ENCODE data around the gene PI16.

The PI16 gene

DNA sequence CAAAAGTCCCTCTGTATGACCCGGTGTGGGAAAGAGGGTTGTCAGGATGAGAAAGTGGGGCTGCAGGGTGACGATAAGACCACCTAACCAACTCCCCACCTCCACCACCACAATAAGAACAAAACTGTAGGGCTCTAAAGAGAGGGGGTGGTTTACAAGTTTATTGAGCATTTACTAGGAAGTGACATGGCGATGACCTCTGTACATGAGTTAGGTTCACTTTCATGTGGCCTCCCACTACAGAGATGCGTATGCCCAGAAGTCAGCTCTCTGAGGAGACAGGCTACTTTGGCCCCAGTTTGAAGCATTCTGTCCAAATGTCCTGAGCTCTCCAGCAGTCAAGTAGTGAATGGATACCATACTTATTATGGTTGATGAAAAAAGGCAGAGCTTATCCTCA is 28.7 kb upstream of the PI16 start:
- no peak overlapping the region for H3K4me3 ChIP-seq (ENCODE audit: low read depth, low read length)
- DNase-seq (ENCODE audit: low read depth), result no peak
- TF ChIP-seq POLR2A (IDR thresholded peaks at IDR 0.05; ENCODE audit: extremely low read depth, insufficient read length) (no peak), MYC (IDR thresholded peaks at IDR 0.05; ENCODE audit: low read depth, low read length) (no peak)
- TF ChIP-seq, protein P1, sequence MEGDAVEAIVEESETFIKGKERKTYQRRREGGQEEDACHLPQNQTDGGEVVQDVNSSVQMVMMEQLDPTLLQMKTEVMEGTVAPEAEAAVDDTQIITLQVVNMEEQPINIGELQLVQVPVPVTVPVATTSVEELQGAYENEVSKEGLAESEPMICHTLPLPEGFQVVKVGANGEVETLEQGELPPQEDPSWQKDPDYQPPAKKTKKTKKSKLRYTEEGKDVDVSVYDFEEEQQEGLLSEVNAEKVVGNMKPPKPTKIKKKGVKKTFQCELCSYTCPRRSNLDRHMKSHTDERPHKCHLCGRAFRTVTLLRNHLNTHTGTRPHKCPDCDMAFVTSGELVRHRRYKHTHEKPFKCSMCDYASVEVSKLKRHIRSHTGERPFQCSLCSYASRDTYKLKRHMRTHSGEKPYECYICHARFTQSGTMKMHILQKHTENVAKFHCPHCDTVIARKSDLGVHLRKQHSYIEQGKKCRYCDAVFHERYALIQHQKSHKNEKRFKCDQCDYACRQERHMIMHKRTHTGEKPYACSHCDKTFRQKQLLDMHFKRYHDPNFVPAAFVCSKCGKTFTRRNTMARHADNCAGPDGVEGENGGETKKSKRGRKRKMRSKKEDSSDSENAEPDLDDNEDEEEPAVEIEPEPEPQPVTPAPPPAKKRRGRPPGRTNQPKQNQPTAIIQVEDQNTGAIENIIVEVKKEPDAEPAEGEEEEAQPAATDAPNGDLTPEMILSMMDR (IDR thresholded peaks at IDR 0.05; ENCODE audit: low read depth, low read length), result no peak
- TF ChIP-seq, protein P2, sequence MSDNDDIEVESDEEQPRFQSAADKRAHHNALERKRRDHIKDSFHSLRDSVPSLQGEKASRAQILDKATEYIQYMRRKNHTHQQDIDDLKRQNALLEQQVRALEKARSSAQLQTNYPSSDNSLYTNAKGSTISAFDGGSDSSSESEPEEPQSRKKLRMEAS (IDR thresholded peaks at IDR 0.05; ENCODE audit: low read depth, low read length), result no peak

DNA sequence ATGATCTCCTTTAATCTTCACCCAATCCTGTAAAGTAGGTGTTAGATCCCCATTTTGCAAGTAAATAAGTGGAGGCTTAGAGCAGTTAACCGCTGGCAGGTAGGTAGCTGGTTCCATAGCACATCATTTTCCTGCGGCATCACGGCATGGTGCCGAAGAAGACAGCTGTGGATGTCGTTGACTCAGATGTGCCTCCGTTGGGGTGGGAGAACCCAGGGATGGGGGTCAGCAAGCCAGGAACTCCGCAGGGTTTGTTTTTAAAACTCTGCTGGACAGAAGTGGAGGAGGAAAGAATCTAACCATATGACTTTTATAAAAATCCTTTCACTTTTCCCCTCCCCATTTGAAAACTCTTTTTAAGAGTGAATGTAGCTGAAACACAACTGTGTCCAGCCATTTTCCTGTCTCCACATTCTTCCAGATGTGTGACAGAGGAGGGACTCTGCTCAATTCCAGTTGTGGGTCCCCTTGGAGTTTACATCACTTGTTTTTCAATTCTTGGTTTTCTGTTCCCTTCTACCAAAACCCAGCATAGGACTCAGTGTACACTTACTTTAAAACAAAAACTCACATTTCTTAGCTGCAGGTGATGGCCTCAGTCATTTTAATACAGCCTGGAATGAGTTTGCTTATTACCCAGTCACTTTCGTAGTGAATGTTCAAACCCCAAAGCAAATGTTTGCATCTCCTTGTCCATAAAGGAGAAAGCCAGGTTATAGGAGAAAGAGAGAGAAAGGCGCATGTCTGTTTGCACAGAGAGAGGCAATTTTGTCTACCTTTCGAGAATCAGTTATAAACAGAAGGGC is 27.6 kb upstream of the PI16 start:
- H3K4me3 ChIP-seq (ENCODE audit: low read depth, low read length), result no peak overlapping the region
- no peak for DNase-seq (ENCODE audit: low read depth)
- TF ChIP-seq POLR2A (IDR thresholded peaks at IDR 0.05; ENCODE audit: extremely low read depth, insufficient read length) (no peak), MYC (IDR thresholded peaks at IDR 0.05; ENCODE audit: low read depth, low read length) (no peak)
- TF ChIP-seq, protein P1 (IDR thresholded peaks at IDR 0.05; ENCODE audit: low read depth, low read length), result no peak
- TF ChIP-seq, protein P2 (IDR thresholded peaks at IDR 0.05; ENCODE audit: low read depth, low read length), result no peak

DNA sequence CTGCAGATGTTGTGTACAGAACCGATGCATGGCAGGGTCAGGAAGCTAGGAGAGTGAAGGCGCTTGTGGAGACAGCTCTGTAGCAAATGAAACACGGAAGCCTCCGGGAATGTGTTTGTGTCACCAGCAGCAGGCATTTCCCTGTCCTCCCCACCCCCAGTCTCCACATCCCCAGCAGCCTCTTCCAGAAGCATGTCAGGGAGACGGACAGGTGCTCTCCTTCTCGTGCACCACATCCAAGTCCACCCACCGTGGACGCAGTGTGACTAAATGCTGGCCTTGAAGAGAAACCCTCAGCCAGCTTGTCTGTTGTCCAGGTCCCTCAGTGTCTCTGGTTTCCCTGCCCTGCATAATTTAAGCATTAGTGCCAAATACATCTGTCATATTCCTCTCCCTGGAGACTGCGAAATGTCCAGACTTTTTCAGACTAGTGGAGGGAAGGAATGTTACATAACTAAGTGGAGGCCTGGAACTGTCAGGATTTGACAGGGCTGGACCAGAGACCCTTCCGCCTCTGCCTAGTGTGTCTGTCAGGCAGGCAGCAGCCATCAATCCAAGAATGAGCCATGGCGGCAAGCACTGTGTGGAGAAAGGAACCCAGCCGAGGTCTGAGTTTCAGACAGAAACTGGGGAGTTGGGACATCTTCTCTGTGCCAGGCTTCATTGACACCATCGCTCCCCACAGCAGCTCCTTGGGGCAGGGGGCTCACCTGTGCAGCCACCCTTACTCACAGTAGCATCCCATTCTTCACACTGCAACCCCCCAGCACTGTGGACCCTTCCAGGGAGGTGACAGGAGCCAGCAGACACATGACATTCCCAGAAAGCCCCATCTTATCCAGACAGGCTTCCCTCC is 26.6 kb upstream of the PI16 start:
- DNase-seq (ENCODE audit: low read depth), result no peak
- TF ChIP-seq, protein P2 (IDR thresholded peaks at IDR 0.05; ENCODE audit: low read depth, low read length), result no peak
- TF ChIP-seq, protein P1 (IDR thresholded peaks at IDR 0.05; ENCODE audit: low read depth, low read length), result no peak
- TF ChIP-seq POLR2A (IDR thresholded peaks at IDR 0.05; ENCODE audit: extremely low read depth, insufficient read length), result no peak
- TF ChIP-seq MYC (IDR thresholded peaks at IDR 0.05; ENCODE audit: low read depth, low read length), result no peak
- H3K4me3 ChIP-seq (ENCODE audit: low read depth, low read length), result no peak overlapping the region

DNA sequence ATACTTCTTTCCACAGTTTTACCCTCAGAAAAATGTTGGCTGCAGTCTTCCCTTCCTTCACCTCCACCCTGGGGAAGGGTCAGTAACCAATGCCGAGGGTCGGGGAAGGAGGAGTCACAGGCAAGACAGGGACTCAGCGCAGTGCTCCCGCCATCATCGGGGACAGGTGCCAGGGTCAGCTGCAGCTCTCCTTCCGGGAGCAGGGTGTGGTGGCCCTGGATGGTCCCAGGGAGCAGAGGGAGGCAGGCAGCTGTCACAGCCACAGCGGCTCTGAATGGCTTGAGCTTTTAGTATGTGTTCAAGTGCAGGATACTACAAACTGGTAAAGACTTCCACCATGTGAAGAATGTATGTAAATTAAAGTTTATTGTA is 26.0 kb upstream of the PI16 start:
- no peak for DNase-seq (ENCODE audit: low read depth)
- TF ChIP-seq, protein P1 (IDR thresholded peaks at IDR 0.05; ENCODE audit: low read depth, low read length), result no peak
- TF ChIP-seq POLR2A (IDR thresholded peaks at IDR 0.05; ENCODE audit: extremely low read depth, insufficient read length) (no peak), MYC (IDR thresholded peaks at IDR 0.05; ENCODE audit: low read depth, low read length) (no peak)
- TF ChIP-seq, protein P2 (IDR thresholded peaks at IDR 0.05; ENCODE audit: low read depth, low read length), result no peak
- H3K4me3 ChIP-seq (ENCODE audit: low read depth, low read length), result no peak overlapping the region

DNA sequence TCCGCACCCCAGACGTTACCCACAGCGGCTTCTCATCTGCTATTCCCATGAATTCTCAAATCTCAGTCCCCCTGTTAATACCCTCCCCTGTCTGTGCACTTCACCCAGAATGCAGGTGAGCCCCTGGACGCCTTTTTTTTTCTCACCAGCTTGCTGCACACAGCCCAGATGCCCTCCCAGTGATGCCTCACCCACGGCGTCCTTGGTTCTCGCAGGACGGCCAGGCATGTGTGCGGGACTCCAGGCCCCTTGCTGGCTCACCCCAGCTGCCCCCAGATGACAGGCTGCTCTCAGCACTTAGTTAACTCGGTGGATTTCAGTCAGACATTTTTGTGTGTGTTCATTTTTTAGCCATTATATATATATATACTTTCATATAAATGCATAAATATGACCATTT is 25.4 kb upstream of the PI16 start:
- DNase-seq (ENCODE audit: low read depth), result no peak
- no peak for TF ChIP-seq POLR2A (IDR thresholded peaks at IDR 0.05; ENCODE audit: extremely low read depth, insufficient read length)
- TF ChIP-seq, protein P1 (IDR thresholded peaks at IDR 0.05; ENCODE audit: low read depth, low read length), result no peak

More for the DNA sequence above, 25.4 kb upstream of the PI16 start:
- no peak overlapping the region for H3K4me3 ChIP-seq (ENCODE audit: low read depth, low read length)

All from NB4 (cell line).